ENCODE measurements around the gene CDIPT.

CDIPT gene

GRCh38 chr16:29824589-29825144, 38.4 kb downstream of the CDIPT start:
- no peak for DNase-seq

GRCh38 chr16:29821643-29822115, 41.3 kb downstream of the CDIPT start:
- peak; percentile 37 for DNase-seq

GRCh38 chr16:29820730-29821642, 42.0 kb downstream of the CDIPT start:
- DNase-seq: peak; percentile 5

GRCh38 chr16:29820271-29820701, 42.7 kb downstream of the CDIPT start, which contains the start of gene MVP:
Gene MVP, plus strand, starts transcription at chr16:29820462. Its CDS starts 10,088 bp downstream, at chr16:29830550.
- DNase-seq: peak; percentile 44

- no peak for DNase-seq
These were observed 43.5 kb downstream of the CDIPT start for GRCh38 chr16:29819506-29819905.

- DNase-seq: no peak
These were observed 44.9 kb downstream of the CDIPT start for GRCh38 chr16:29818082-29818481.

- DNase-seq: peak; percentile 12
These were observed 46.2 kb downstream of the CDIPT start for GRCh38 chr16:29816694-29817441.

GRCh38 chr16:29815793-29816693, 47.0 kb downstream of the CDIPT start, which contains the start of gene PAGR1:
Gene PAGR1, plus strand, starts transcription at chr16:29816152. Its CDS starts 374 bp downstream, at chr16:29816526.
- peak; percentile 99 for DNase-seq

- DNase-seq: peak; percentile 9
These were observed 47.8 kb downstream of the CDIPT start for GRCh38 chr16:29815032-29815721.

GRCh38 chr16:29814592-29814991, 48.4 kb downstream of the CDIPT start:
- no peak for DNase-seq

- DNase-seq: no peak
These were observed 49.1 kb downstream of the CDIPT start for GRCh38 chr16:29813644-29814562.

GRCh38 chr16:29812754-29813643, 50.0 kb downstream of the CDIPT start:
- no peak for DNase-seq

- peak; percentile 57 for DNase-seq
These were observed 50.9 kb downstream of the CDIPT start, which contains the start of gene PRRT2 for GRCh38 chr16:29811896-29812665. Gene PRRT2, plus strand, starts transcription at chr16:29812193. Its CDS starts 862 bp downstream, at chr16:29813055.

- DNase-seq: peak; percentile 83
These were observed 51.7 kb downstream of the CDIPT start for GRCh38 chr16:29811170-29811895.

GRCh38 chr16:29810699-29811169, 52.3 kb downstream of the CDIPT start:
- DNase-seq: no peak

- no peak for DNase-seq
These were observed 53.0 kb downstream of the CDIPT start for GRCh38 chr16:29809850-29810698.

Data from DMS79 (cell line).